Spleen (tissue), 7 donors: Measurements from ENCODE around the gene FAM72D.
"Not testable (repeated sequence)": the region's sequence is repeated elsewhere in the genome, so short reads cannot be mapped to it uniquely, and the experiment has no call there.

ENCODE experiments used
- CTCF ChIP-seq, 11 experiments: fragments of 200-600 bp in 7 of 11; fragments of 450-650 bp in 4 of 11; sonication (generic) in 4 of 11; IDR thresholded peaks in 8 of 11; conservative IDR thresholded peaks in 3 of 11; 1 replicate in 7 of 11; 2 replicates in 4 of 11; pipeline versions ENCODE4 v1.4.0 to v1.8.0; 2016 to 2021; ENCODE audit warnings: antibody characterized with exemption in 11 of 11, inconsistent platforms in 4 of 11, mild to moderate bottlenecking in 1 of 11
- POLR2A ChIP-seq, 3 donors: fragments of 450-650 bp; IDR thresholded peaks; one replicate each; pipeline ENCODE4 v1.5.1; 2017; ENCODE audit warnings: antibody characterized with exemption in 3 of 3, mild to moderate bottlenecking in 1 of 3
- donor health status: DM: no; HTN: no; CAD: no; lungs with moderate emphysema.
- donor health status: DM: no; HTN: no; CAD: no.
- donor health status: DM: no; HTN: no; CAD: no.

GRCh38 chr1:145114560-145115057, 18.8 kb downstream of the FAM72D start:
- not testable (repeated sequence) for TF ChIP-seq CTCF (IDR thresholded peaks at IDR 0.05 in 8 of 11, conservative IDR thresholded peaks at IDR 0.05 in 3 of 11); POLR2A (IDR thresholded peaks at IDR 0.05)
